Lower lobe of right lung (tissue), 2 donors: ENCODE measurements around the gene RNASE13. TPM values are rescaled to one million over a fixed set of nuclear protein-coding genes. Genes with fewer than 3 reads are reported as not detected.

Experiments
- ATAC-seq, 2 donors: fragments of 200-7000 bp; cut with Tn5 transposase; one replicate each; pipeline ENCODE4 v1.9.1; 2020 to 2022; ENCODE audit warnings: mild to moderate bottlenecking in 2 of 2, moderate library complexity in 2 of 2
- DNase-seq: peaks from one replicate; pipeline ENCODE4 v3.0.0-alpha.2; 2020
- H3K27ac ChIP-seq: fragments of 200-600 bp; one replicate; pipeline ENCODE4 v1.8.0; 2022
- H3K27me3 ChIP-seq: fragments of 200-600 bp; one replicate; pipeline ENCODE4 v1.8.0; 2022; ENCODE audit warnings: low read depth
- H3K36me3 ChIP-seq: fragments of 200-600 bp; one replicate; pipeline ENCODE4 v1.8.0; 2022; ENCODE audit warnings: mild to moderate bottlenecking
- H3K4me1 ChIP-seq: fragments of 200-600 bp; one replicate; pipeline ENCODE4 v1.8.0; 2022
- H3K4me3 ChIP-seq: fragments of 200-600 bp; one replicate; pipeline ENCODE4 v1.8.0; 2022; ENCODE audit warnings: mild to moderate bottlenecking
- H3K9me3 ChIP-seq: fragments of 200-600 bp; one replicate; pipeline ENCODE4 v1.8.0; 2022
- CTCF ChIP-seq: fragments of 200-600 bp; IDR thresholded peaks from one replicate; pipeline ENCODE4 v1.8.0; 2022; ENCODE audit warnings: antibody characterized with exemption, mild to moderate bottlenecking
- intact Hi-C: fragments of 100-400 bp; cut with DNase I; formaldehyde crosslinking; loops from one replicate; pipeline ENCODE4 v1.11.0; 2022
- total RNA-seq: library from RNA; stranded (reverse); fragmentation: NEBNext Ultra II Directional; extraction: Animal tissue kit (Norgen Biotek cat#: 25700); gene quantifications from one replicate; pipeline ENCODE4 v1.2.1, GENCODE V29; 2021
- donor health status: DM: no; HTN: yes; CAD: no; lungs with severe emphysema.

Gene RNASE13
- total RNA-seq, 1 donor from 2014 or later, result not detected

- no peaks in the 10 kb centered on the region for H3K9me3 ChIP-seq
- H3K27ac ChIP-seq, result no peak overlapping the region
- intact Hi-C loops, result no loop called here
- no peaks in the 10 kb centered on the region for H3K27me3 ChIP-seq
- TF ChIP-seq CTCF, result no peak
- no peaks in the 10 kb centered on the region for H3K4me1 ChIP-seq
- H3K36me3 ChIP-seq, result peaks cover 31% of the 10 kb centered on the region
- ATAC-seq (no peak), DNase-seq (no peak)
- H3K4me3 ChIP-seq, result no peak overlapping the region
Observed at GRCh38 chr14:20999591-20999990, 35.0 kb downstream of the RNASE13 start.

GRCh38 chr14:20998674-20999366 lies 35.8 kb downstream of the RNASE13 start, which contains the start of gene SLC39A2:
Gene SLC39A2, plus strand, starts transcription at chr14:20999293. Its CDS starts 154 bp downstream, at chr14:20999447.
- Histone ChIP-seq H3K4me1 (no peaks in the 10 kb centered on the region), H3K27ac (no peak within 1 kb of the TSS), H3K36me3 (peaks cover 39% of the 10 kb centered on the region), H3K4me3 (no peak within 1 kb of the TSS), H3K9me3 (no peaks in the 10 kb centered on the region), H3K27me3 (no peaks in the 10 kb centered on the region)
- TF ChIP-seq CTCF, result no peak
- DNase-seq, result no peak
- peak; percentile 54 to 65 for ATAC-seq
- intact Hi-C loops, result no loop called here

- Histone ChIP-seq H3K36me3 (peaks cover 46% of the 10 kb centered on the region), H3K27me3 (no peaks in the 10 kb centered on the region), H3K27ac (no peak overlapping the region), H3K4me1 (no peaks in the 10 kb centered on the region), H3K4me3 (no peak overlapping the region), H3K9me3 (no peaks in the 10 kb centered on the region)
- DNase-seq (no peak), ATAC-seq (no peak)
- intact Hi-C loops, result no loop called here
- no peak for TF ChIP-seq CTCF
Observed at GRCh38 chr14:20998139-20998538, 36.5 kb downstream of the RNASE13 start.

GRCh38 chr14:20997564-20997963 lies 37.0 kb downstream of the RNASE13 start:
- TF ChIP-seq CTCF, result no peak
- H3K9me3 ChIP-seq, result no peaks in the 10 kb centered on the region
- H3K4me1 ChIP-seq, result no peaks in the 10 kb centered on the region
- intact Hi-C loops, result no loop called here
- no peak overlapping the region for H3K27ac ChIP-seq
- ATAC-seq, result no peak
- no peak for DNase-seq
- peaks cover 52% of the 10 kb centered on the region for H3K36me3 ChIP-seq
- H3K27me3 ChIP-seq, result no peaks in the 10 kb centered on the region
- no peak overlapping the region for H3K4me3 ChIP-seq

- Histone ChIP-seq H3K9me3 (no peaks in the 10 kb centered on the region), H3K27me3 (no peaks in the 10 kb centered on the region), H3K36me3 (peaks cover 56% of the 10 kb centered on the region), H3K27ac (no peak overlapping the region), H3K4me1 (no peaks in the 10 kb centered on the region), H3K4me3 (no peak overlapping the region)
- intact Hi-C loops, result no loop called here
- ATAC-seq (no peak), DNase-seq (no peak)
- TF ChIP-seq CTCF, result no peak
Observed at GRCh38 chr14:20997115-20997514, 37.5 kb downstream of the RNASE13 start.
